Measurements from ENCODE around the gene JAKMIP2.
"Not testable (repeated sequence)": the region's sequence is repeated elsewhere in the genome, so short reads cannot be mapped to it uniquely, and the experiment has no call there.

JAKMIP2 gene

DNA sequence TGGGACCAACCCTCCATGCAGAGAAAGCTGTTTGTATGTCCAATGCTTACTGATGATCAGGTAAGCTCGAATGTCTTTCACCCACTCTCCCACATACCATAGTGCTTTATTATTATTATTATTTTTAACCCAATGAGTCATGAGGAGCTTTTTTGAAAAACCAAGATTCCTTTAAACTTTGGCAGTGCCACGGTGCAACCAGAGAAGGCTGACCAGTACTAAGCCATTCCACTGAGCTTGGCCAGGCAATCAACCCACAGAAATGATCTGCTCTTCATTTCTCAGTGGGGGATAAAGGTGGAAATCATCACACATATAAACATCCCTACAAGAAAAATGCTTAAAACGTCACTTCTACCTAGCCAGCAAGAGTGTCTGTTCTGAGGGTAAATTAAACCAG, 35.5 kb downstream of the JAKMIP2 start:
- no peak for DNase-seq (ENCODE audit: low read depth)

DNA sequence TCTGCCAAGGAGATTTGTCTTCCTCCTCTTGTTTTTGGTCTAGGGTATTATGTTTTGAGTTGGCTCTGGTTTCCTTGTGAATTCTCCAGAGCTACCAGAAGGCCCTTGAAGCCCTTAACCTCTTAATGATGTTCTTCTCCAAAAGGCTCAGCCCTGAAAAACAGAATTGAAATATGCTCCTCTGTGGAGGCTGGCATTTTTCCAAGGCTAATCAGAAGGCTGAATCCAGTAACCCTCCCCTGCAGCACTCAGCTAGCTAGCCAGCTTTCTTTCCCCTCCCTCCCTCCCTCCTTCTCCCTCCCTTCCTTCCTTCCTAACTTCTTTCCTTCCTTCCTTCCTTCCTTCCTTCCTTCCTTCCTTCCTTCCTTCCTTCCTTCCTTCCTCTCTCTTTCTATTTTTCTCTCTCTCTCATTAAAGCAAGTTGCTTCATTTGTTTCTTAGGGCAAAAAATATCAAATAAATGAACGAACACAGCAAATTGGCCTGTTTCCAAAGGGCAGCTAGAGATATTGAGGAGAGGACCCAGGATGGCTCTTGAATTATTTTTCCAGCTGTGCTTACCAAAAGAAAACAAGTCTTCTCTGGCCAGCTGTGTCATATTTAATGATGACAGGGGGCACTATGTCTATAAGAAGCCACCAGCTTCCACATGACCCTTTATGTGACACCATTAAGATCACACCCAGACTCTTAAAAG, 38.7 kb downstream of the JAKMIP2 start:
- DNase-seq (ENCODE audit: low read depth), result no peak

- DNase-seq (ENCODE audit: low read depth), result no peak
Observed at GRCh38 chr5:147743012-147743411, 39.5 kb downstream of the JAKMIP2 start.

GRCh38 chr5:147742151-147742550, 40.4 kb downstream of the JAKMIP2 start:
- DNase-seq (ENCODE audit: low read depth), result no peak

DNA sequence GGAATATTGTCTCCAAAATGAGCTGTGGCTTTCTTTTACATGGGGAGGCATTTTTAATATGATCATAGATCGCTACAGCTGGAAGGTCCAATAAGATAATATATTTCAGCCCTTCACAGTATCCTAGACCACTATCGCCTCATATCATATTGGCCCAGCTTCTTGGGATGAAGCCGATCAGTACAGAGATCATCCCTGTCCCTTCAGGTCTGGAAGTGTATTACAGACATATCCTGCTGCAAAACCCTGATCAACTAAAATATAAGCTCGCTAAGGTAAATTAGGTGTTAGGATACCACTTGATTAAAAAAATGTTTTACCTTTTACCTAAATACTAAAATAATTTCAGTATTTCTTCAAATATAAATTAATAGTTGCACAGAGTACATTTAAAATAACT, 41.7 kb downstream of the JAKMIP2 start:
- no peak for DNase-seq (ENCODE audit: low read depth)

DNA sequence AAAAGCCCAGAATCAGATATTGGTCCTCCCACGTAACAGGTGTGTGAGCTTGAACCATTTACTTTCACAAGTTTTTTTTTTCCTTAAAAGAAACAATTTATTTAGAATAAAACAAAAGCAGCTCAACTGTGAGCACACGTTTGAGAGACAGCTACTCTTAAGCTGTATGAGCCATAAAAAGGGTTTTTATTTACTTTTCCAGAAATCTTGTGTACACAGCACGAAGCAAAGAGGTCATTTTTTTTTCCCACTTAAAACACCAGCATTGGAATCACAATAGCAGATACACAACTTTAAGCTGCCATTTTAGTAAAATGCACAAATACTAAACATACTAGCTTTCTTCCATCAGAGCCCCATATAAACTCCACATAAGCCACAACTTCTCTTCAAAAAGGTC, 44.6 kb downstream of the JAKMIP2 start:
- DNase-seq (ENCODE audit: low read depth), result no peak

DNA sequence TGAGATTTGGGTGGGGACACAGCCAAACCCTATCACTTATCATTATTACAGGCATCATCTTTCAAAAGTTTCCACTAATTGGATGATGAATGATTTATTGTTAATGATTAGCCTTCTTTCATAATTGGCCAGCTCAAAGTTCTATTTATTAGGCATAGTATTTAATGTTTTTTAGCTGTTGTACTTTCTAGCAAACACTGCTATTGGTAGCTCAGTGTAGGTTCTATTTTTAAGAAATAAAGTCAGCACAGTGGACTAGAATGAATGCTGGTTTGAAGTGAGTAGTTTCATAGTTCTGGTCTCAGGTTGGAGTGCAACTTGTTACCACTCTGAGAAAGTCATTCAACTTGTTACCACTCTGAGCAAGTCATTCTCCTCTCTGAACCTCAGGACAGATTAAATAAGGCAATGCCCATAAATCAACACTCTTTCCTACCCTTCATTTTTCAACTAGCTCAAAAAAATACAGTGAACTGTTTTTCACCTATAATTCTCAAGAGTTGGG, 46.9 kb downstream of the JAKMIP2 start:
- no peak for DNase-seq (ENCODE audit: low read depth)

DNA sequence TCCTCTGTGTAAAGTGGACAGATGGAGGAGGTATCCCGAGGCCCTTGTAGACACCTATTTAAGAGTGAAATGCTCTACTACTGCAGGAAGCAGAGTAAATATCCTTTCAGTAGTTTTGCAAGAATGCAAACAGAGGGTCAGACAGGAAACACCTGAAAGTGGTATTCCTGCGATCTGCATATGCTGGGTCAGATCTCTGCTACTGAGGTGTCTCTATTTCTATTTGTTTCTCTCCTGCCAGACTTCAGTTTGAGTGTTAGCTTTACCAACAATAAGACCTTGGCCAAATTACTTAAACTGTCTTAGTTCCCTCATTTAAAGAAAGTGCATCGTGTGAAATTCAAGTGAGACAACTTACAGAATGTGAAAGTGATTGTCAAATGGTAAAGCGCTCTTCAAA, 47.6 kb downstream of the JAKMIP2 start:
- DNase-seq (ENCODE audit: low read depth), result no peak

DNA sequence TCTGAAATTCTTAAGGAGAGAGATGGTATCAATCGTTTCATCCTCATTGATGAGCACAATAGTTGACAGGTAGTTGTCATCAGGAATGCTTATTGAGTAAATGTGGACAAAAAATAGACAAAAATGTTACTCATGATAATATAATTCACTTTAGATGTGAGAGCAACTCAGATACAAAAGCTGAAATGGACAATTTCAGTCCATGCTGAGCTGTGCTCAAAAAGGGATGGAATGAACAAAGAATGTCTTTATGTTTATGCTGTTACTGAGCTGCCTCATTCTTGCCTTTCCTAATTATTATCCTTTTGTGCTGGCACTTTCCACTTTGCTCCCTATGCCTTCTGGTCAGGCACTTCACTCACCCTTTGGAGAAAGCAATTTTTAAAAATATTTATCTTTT, 49.5 kb downstream of the JAKMIP2 start:
- DNase-seq (ENCODE audit: low read depth), result no peak

GRCh38 chr5:147732291-147732883, 50.1 kb downstream of the JAKMIP2 start:
- DNase-seq (ENCODE audit: low read depth), result no peak

DNA sequence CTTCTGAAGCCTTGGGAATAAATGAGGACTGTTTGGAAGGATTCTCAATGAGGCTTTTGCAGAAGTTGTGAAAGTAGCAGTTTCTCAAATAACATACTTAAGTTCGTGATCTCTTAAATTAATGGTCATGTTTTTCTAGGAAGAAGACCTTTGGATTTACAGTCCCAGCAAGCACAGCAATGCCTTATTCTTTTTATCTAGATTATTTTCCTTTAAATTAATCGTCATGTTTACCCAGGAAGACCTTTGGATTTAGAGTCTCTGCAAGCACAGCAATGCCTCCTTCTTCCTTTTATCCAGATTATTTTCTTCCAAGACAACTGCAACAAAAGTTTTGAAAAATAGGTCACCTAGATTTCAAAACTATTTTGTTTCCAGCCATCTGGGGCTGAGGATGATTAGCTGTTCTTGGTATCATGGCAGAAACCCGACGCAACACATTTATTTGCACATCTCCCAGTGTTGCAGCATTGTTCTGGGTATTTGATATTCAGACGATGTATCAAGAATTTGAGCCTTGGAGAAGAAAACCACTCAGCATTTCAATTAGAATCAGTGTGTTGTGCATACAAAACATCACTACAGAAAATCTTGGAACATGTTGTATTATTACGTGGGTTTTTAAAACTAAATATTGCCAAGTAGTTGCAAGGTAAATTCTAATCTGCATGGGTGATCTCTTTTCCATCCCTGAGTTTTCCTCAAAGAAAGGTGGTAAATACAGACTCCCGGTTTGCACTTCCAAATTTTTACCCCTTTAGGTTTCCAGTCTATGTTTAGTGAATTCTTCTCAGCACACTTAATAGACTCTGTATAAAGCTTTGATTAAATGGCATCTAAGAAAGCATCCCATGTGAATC, 50.9 kb downstream of the JAKMIP2 start:
- DNase-seq (ENCODE audit: low read depth), result no peak

DNA sequence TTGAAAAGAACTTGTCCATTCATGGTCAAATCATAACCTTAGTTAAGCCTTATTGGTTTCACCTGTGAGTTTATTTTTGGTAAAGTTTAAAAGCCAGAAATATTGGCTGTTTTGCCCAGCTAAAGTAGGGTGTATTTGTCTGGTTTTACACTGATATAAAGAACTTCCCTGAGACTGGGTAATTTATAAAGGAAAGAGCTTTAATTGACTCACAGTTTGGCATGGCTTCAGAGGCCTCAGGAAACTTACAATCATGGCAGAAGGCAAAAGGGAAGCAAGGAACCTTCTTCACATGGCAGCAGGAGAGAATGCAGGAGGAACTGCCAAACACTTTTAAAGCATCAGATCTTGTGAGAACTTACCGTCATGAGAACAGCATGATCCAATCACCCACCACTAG, 55.3 kb downstream of the JAKMIP2 start:
- DNase-seq (ENCODE audit: low read depth), result no peak

GRCh38 chr5:147721191-147721960, 61.2 kb downstream of the JAKMIP2 start:
- DNase-seq (ENCODE audit: low read depth), result not testable (repeated sequence)

GRCh38 chr5:147713550-147714295, 68.8 kb downstream of the JAKMIP2 start:
- DNase-seq (ENCODE audit: low read depth), result no peak

- no peak for DNase-seq (ENCODE audit: low read depth)
Observed at GRCh38 chr5:147712598-147712997, 69.9 kb downstream of the JAKMIP2 start.

GRCh38 chr5:147712019-147712418, 70.5 kb downstream of the JAKMIP2 start:
- no peak for DNase-seq (ENCODE audit: low read depth)

DNA sequence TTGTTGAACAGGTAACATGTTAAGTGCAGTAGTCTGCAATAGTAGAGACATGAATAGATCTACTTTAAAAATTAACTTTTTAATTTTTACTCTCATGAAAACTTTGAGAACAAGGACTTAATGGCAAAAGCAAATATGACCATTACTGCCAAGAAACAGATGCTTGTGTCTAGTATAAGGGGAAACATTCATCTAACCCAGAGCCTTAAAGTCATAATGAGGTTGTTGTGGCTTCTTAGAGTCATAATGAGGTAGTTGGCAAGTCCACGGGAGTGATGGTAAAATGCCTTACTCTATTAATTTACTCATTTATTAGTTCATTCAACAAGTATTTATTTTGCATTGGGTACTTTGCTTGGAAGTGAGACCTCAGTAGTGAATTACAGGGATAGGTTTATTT, 71.5 kb downstream of the JAKMIP2 start:
- DNase-seq (ENCODE audit: low read depth), result no peak

DNA sequence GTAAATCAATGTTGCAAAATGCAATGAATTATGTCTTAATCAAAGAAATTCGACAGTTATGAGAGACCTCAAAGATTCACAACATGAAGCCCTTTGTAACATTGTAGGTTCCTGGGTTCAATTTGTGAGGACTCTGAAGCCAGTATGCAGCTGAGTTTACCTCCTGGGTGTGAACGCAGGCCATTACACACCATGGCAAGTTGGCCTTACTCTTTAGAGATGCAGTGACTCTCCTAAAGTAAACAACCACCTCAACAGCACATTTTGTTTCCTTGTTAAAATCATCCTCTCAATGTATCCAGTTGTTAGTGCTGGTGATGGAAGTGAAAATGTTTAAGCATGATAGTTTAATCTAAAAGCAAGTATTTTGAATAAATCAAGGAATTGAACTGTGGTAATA, 73.8 kb downstream of the JAKMIP2 start:
- DNase-seq (ENCODE audit: low read depth), result no peak

DNA sequence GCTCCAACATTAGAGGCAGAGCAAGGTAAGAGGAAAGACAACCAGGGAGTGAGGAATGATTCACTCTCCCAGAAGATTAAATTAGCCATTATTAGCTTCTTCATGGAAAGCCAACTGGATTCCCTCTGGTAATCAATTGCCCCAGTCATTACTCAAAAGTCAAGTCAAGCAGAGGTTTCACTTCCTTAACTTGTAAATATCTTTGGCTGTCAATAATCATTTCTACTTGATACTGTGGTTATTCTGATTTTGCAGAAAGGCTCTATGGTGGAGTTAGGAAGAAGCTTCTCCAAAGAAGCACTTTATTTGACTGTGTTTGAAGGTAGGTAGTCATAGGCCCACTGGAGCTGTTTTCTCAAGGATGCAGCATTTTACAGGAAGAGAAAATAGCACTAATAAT, 78.0 kb downstream of the JAKMIP2 start:
- DNase-seq (ENCODE audit: low read depth), result no peak

DNA sequence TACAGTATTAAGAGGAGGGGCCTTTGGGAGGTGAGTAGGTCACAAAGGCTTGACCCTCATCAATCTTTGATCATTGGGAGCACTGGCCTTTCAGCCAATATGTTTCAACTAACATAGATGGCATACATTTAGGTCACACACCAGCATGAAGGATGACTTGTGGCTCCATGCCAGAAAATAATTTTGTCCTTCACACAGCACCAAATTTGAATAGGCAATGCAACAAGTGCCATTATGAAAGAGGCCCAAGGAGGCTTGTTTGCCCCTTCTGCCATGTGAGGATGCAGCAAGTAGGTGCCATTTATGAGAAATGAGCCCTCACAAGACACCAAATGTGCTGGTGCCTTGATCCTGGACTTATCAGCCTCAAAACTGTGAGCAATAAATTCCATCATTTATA, 81.1 kb downstream of the JAKMIP2 start:
- no peak for DNase-seq (ENCODE audit: low read depth)

DNA sequence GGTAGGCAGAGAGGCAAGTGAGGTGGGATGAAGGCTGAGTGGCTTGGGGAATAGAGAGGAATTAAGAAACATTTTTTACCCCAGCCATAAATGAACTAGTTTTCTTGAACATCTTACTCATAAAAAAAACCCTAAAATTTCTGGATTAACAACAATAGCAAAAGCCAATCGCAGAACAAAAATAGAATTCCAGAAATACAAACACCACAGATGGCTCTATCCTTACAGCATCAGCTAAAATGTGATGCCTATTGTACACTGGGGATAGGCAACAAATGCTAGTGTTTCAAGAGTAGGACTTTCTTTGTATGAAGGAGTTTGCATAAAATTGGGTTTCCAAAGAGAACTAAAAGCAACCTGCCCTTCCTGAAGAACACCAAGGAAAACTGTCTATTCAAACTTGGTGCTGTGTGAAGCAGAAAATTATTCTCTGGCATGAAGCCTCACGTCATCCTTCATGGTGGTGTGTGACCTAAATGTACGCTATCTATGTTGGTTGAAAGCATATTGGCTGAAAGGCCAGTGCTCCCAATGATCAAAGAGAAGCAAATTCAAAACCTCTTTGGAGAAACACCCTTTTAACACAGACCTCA, 82.9 kb downstream of the JAKMIP2 start:
- no peak for DNase-seq (ENCODE audit: low read depth)

Measured in fibroblast of the conjunctiva (primary cell).